ENCODE results near the gene TBCD.
"Not testable (repeated sequence)": the region's sequence is repeated elsewhere in the genome, so short reads cannot be mapped to it uniquely, and the experiment has no call there.

Gene TBCD

GRCh38 chr17:82775001-82775823, 23.3 kb downstream of the TBCD start:
- Histone ChIP-seq H3K9me3 (ENCODE audit: insufficient read depth, low read depth, low read length) (no peaks in the 10 kb centered on the region), H3K4me3 (ENCODE audit: low read length) (no peak overlapping the region), H3K9ac (ENCODE audit: low read depth, low read length) (no peak overlapping the region), H3K27ac (ENCODE audit: low read depth, low read length) (no peak overlapping the region), H3K4me1 (ENCODE audit: insufficient read depth, low read length) (no peaks in the 10 kb centered on the region), H3K27me3 (ENCODE audit: insufficient read depth, low read length) (no peaks in the 10 kb centered on the region), H3K36me3 (ENCODE audit: insufficient read depth, low read length) (peaks cover 49% of the 10 kb centered on the region)
- 56% methylated on average over 33 of the region's 34 CpGs for WGBS

GRCh38 chr17:82776454-82776853, 24.6 kb downstream of the TBCD start:
- Histone ChIP-seq H3K4me3 (ENCODE audit: low read length) (no peak overlapping the region), H3K36me3 (ENCODE audit: insufficient read depth, low read length) (peaks cover 39% of the 10 kb centered on the region), H3K27ac (ENCODE audit: low read depth, low read length) (no peak overlapping the region), H3K9ac (ENCODE audit: low read depth, low read length) (no peak overlapping the region), H3K4me1 (ENCODE audit: insufficient read depth, low read length) (no peaks in the 10 kb centered on the region), H3K9me3 (ENCODE audit: insufficient read depth, low read depth, low read length) (no peaks in the 10 kb centered on the region), H3K27me3 (ENCODE audit: insufficient read depth, low read length) (no peaks in the 10 kb centered on the region)
- 95% methylated on average over 13 of the region's 13 CpGs for WGBS

DNA sequence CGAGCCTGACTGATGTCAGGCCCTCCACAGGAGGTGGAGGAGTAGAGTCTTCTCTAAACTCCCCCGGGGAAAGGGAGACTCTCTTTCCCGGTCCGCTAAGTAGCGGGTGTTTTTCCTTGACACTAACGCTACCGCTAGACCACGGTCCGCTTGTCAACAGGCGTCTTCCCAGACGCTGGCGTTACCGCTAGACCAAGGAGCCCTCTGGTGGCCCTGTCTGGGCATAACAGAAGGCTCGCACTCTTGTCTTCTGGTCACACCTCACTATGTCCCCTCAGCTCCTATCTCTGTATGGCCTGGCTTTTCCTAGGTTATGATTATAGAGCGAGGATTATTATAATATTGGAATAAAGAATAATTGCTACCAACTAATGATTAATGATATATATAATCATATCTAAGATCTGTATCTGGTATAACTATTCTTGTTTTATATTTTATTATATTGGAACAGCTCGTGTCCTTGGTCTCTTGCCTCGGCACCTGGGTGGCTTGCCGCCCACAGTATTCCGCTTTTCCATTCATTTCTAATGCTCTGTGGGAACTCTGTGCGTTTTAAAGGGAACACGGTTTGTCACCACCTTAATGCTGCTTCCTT, 26.0 kb downstream of the TBCD start:
- WGBS = 61% methylated on average over 18 of the region's 21 CpGs
- not testable (repeated sequence) for H3K4me1 ChIP-seq (ENCODE audit: insufficient read depth, low read length); H3K4me3 ChIP-seq (ENCODE audit: low read length); H3K9ac ChIP-seq (ENCODE audit: low read depth, low read length); H3K27ac ChIP-seq (ENCODE audit: low read depth, low read length); H3K27me3 ChIP-seq (ENCODE audit: insufficient read depth, low read length); H3K9me3 ChIP-seq (ENCODE audit: insufficient read depth, low read depth, low read length)
- H3K36me3 ChIP-seq (ENCODE audit: insufficient read depth, low read length) = peaks cover 40% of the 10 kb centered on the region

- no peak overlapping the region for H3K9ac ChIP-seq (ENCODE audit: low read depth, low read length)
- WGBS = 97% methylated on average over 23 of the region's 23 CpGs
- H3K4me1 ChIP-seq (ENCODE audit: insufficient read depth, low read length) = no peaks in the 10 kb centered on the region
- no peak overlapping the region for H3K27ac ChIP-seq (ENCODE audit: low read depth, low read length)
- peaks cover 49% of the 10 kb centered on the region for H3K36me3 ChIP-seq (ENCODE audit: insufficient read depth, low read length)
- H3K4me3 ChIP-seq (ENCODE audit: low read length) = no peak overlapping the region
- H3K27me3 ChIP-seq (ENCODE audit: insufficient read depth, low read length) = no peaks in the 10 kb centered on the region
- H3K9me3 ChIP-seq (ENCODE audit: insufficient read depth, low read depth, low read length) = no peaks in the 10 kb centered on the region
Measured at GRCh38 chr17:82779541-82779940, 27.7 kb downstream of the TBCD start.

- Histone ChIP-seq H3K9me3 (ENCODE audit: insufficient read depth, low read depth, low read length) (no peaks in the 10 kb centered on the region), H3K36me3 (ENCODE audit: insufficient read depth, low read length) (peaks cover 51% of the 10 kb centered on the region), H3K9ac (ENCODE audit: low read depth, low read length) (no peak overlapping the region), H3K27ac (ENCODE audit: low read depth, low read length) (no peak overlapping the region; the same call in 1 of the 2 replicates), H3K4me1 (ENCODE audit: insufficient read depth, low read length) (no peaks in the 10 kb centered on the region), H3K27me3 (ENCODE audit: insufficient read depth, low read length) (no peaks in the 10 kb centered on the region), H3K4me3 (ENCODE audit: low read length) (no peak overlapping the region)
- WGBS = 92% methylated on average over 12 of the region's 12 CpGs
Measured at GRCh38 chr17:82780195-82780594, 28.3 kb downstream of the TBCD start.

DNA sequence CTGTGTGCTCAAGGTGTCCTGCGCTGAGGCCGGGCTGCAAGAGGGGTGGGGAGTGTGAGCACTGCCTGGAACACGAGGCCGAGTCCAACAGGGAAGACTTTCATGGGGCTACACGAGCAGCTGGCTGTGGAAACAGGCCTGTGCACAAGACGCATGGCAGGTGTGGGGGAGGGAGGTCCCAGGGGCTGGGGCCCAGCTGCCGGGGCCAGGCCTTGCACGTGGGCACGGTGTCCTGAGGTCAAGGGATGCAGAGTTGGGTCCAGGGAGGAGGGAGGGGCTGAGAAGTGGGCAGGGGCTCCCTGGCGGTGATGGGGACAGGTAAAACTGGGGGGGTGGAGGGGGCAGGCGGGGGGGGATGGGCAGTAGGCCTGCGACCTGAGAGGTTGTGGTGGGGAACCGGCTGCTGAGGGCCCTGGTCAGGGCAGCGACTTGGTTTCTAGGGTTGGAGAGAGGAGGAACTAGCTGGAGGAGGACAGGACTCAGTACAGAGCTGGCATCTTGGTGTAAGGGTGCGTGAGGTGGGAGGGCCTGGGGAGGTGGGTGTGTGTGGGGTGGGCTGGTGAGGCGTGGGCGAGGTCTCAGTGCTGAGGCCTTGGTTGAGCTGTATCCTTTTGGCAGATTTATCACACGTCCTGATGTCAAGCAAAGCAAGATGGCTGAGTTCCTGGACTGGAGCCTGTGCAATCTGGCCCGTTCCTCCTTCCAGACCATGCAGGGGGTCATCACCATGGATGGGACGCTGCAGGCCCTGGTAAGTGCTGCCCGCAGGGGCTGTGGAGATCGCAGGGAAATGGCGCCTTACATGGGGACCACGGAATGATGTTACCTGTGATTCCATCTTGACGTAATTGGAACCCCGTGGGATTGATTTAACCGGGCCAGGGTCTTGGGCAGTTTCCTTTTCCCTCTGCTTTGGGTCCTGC, 29.4 kb downstream of the TBCD start:
- Histone ChIP-seq H3K27ac (ENCODE audit: low read depth, low read length) (no peak overlapping the region), H3K9me3 (ENCODE audit: insufficient read depth, low read depth, low read length) (no peaks in the 10 kb centered on the region), H3K9ac (ENCODE audit: low read depth, low read length) (no peak overlapping the region), H3K27me3 (ENCODE audit: insufficient read depth, low read length) (no peaks in the 10 kb centered on the region), H3K36me3 (ENCODE audit: insufficient read depth, low read length) (peaks cover 45% of the 10 kb centered on the region), H3K4me3 (ENCODE audit: low read length) (no peak overlapping the region), H3K4me1 (ENCODE audit: insufficient read depth, low read length) (no peaks in the 10 kb centered on the region)
- 91% methylated on average over 26 of the region's 27 CpGs for WGBS

DNA sequence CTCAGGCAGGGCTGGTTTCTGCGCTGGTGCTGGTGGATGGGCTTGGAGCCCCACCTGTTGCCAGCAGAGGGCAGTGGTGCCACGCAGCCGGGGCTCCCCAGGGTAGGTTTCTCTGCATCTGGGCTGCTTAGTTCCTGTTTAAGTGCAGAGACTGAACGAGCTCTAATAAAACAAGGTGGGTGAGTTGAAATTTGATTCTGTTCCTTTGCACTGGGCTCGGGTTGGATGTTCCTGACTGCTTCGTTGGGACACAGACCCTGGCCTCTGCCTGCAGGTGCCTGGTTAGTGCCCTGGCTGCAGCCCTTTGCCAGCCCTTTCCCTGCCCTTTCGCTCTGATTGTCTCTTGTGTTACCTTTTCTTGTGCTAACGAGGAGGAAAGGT, 30.0 kb downstream of the TBCD start:
- H3K27ac ChIP-seq (ENCODE audit: low read depth, low read length) = no peak overlapping the region
- no peaks in the 10 kb centered on the region for H3K4me1 ChIP-seq (ENCODE audit: insufficient read depth, low read length)
- no peaks in the 10 kb centered on the region for H3K27me3 ChIP-seq (ENCODE audit: insufficient read depth, low read length)
- no peak overlapping the region for H3K4me3 ChIP-seq (ENCODE audit: low read length)
- H3K9ac ChIP-seq (ENCODE audit: low read depth, low read length) = no peak overlapping the region
- H3K9me3 ChIP-seq (ENCODE audit: insufficient read depth, low read depth, low read length) = no peaks in the 10 kb centered on the region
- WGBS = 57% methylated on average over 8 of the region's 8 CpGs
- H3K36me3 ChIP-seq (ENCODE audit: insufficient read depth, low read length) = peaks cover 38% of the 10 kb centered on the region

DNA sequence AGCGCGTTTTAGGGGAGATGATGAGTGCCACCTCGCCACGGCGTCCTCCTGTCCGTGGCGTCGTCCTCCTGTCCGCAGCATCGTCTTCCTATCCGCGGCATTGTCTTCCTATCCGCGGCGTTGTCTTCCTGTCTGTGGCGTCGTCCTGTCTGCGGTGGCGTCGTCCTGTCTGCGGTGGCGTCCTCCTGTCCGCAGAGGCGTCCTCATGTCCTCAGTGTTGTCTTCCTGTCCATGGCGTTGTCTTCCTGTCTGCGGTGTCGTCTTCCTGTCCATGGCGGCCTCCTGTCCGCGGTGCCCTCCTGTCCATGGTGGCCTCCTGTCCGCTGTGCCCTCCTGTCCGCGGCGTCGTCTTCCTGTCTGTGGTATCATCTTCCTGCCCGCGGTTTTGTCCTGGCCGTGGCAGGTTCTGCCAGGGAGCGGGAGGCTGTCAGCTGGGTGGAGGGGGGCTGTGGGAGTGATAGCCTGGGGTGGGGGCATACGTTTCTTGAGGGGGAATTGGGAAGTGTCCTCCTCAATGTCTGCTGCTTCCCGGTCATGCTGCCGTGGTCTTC, 30.9 kb downstream of the TBCD start:
- Histone ChIP-seq H3K27me3 (ENCODE audit: insufficient read depth, low read length) (no peaks in the 10 kb centered on the region), H3K4me1 (ENCODE audit: insufficient read depth, low read length) (no peaks in the 10 kb centered on the region), H3K36me3 (ENCODE audit: insufficient read depth, low read length) (peaks cover 36% of the 10 kb centered on the region), H3K4me3 (ENCODE audit: low read length) (no peak overlapping the region), H3K9me3 (ENCODE audit: insufficient read depth, low read depth, low read length) (no peaks in the 10 kb centered on the region), H3K27ac (ENCODE audit: low read depth, low read length) (no peak overlapping the region), H3K9ac (ENCODE audit: low read depth, low read length) (no peak overlapping the region)
- 97% methylated on average over 42 of the region's 42 CpGs for WGBS

- no peaks in the 10 kb centered on the region for H3K9me3 ChIP-seq (ENCODE audit: insufficient read depth, low read depth, low read length)
- H3K4me1 ChIP-seq (ENCODE audit: insufficient read depth, low read length) = no peaks in the 10 kb centered on the region
- WGBS = 96% methylated on average over 18 of the region's 18 CpGs
- H3K27ac ChIP-seq (ENCODE audit: low read depth, low read length) = no peak overlapping the region
- no peak overlapping the region for H3K9ac ChIP-seq (ENCODE audit: low read depth, low read length)
- no peak overlapping the region for H3K4me3 ChIP-seq (ENCODE audit: low read length)
- H3K36me3 ChIP-seq (ENCODE audit: insufficient read depth, low read length) = peaks cover 32% of the 10 kb centered on the region
- no peaks in the 10 kb centered on the region for H3K27me3 ChIP-seq (ENCODE audit: insufficient read depth, low read length)
Measured at GRCh38 chr17:82783498-82783897, 31.6 kb downstream of the TBCD start.

GRCh38 chr17:82785581-82785980, 33.7 kb downstream of the TBCD start:
- peaks cover 39% of the 10 kb centered on the region for H3K36me3 ChIP-seq (ENCODE audit: insufficient read depth, low read length)
- 97% methylated on average over 13 of the region's 16 CpGs for WGBS
- not testable (repeated sequence) for H3K4me3 ChIP-seq (ENCODE audit: low read length)

DNA sequence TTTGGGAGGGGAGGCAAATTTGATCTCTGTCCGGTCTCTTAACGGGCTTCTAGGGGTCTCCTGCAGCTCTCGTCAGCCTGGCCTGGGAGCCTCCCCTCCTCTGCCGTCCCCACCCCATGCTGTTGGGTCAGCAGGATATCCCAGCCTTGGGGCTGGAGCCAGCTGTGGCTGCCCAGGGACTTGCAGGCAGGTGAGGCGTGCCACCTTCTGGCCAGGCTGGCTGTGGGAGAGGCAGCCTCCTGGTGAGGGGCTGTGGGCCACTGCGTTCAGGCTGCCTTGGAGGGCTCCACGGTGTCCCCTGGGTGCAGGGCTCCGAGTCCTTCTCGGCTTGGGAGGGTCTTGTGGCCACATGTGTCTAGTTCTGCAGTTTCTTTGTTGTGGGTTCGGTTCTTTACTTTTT, 34.6 kb downstream of the TBCD start:
- Histone ChIP-seq H3K36me3 (ENCODE audit: insufficient read depth, low read length) (peaks cover 41% of the 10 kb centered on the region), H3K4me3 (ENCODE audit: low read length) (no peak overlapping the region), H3K4me1 (ENCODE audit: insufficient read depth, low read length) (no peaks in the 10 kb centered on the region), H3K27ac (ENCODE audit: low read depth, low read length) (no peak overlapping the region), H3K9me3 (ENCODE audit: insufficient read depth, low read depth, low read length) (no peaks in the 10 kb centered on the region), H3K27me3 (ENCODE audit: insufficient read depth, low read length) (no peaks in the 10 kb centered on the region), H3K9ac (ENCODE audit: low read depth, low read length) (no peak overlapping the region)
- WGBS = 96% methylated on average over 10 of the region's 10 CpGs

More at GRCh38 chr17:82785581-82785980, 33.7 kb downstream of the TBCD start:
- H3K4me1 ChIP-seq (ENCODE audit: insufficient read depth, low read length); H3K9ac ChIP-seq (ENCODE audit: low read depth, low read length); H3K27ac ChIP-seq (ENCODE audit: low read depth, low read length); H3K27me3 ChIP-seq (ENCODE audit: insufficient read depth, low read length); H3K9me3 ChIP-seq (ENCODE audit: insufficient read depth, low read depth, low read length): not testable (repeated sequence)

Measured in HUES64 (cell line).